ENCODE results near the gene NIN.

- TF ChIP-seq CREB5 (CRISPR knock-in tag; IDR thresholded peaks at IDR 0.05; ENCODE audit: low read depth) (no peak), PATZ1 (CRISPR knock-in tag; IDR thresholded peaks at IDR 0.05; ENCODE audit: borderline replicate concordance) (no peak), GLIS3 (CRISPR knock-in tag; IDR thresholded peaks at IDR 0.05) (no peak), RARB (CRISPR knock-in tag; IDR thresholded peaks at IDR 0.05) (no peak), POU6F1 (CRISPR knock-in tag; IDR thresholded peaks at IDR 0.05; ENCODE audit: borderline replicate concordance, low read depth) (no peak), ARNTL (CRISPR knock-in tag; IDR thresholded peaks at IDR 0.05; ENCODE audit: borderline replicate concordance, low read depth) (no peak), CSDC2 (CRISPR knock-in tag; IDR thresholded peaks at IDR 0.05) (no peak), ZNF8 (CRISPR knock-in tag; IDR thresholded peaks at IDR 0.05) (no peak), ISL1 (CRISPR knock-in tag; IDR thresholded peaks at IDR 0.05) (no peak), TSHZ2 (CRISPR knock-in tag; IDR thresholded peaks at IDR 0.05) (no peak), CSRNP3 (CRISPR knock-in tag; IDR thresholded peaks at IDR 0.05) (no peak), ZFP30 (CRISPR knock-in tag; IDR thresholded peaks at IDR 0.05) (no peak)
These were observed 56.3 kb downstream of the NIN start for GRCh38 chr14:50774542-50775267.

Measured in SK-N-SH treated with all-trans-retinoic acid at 6 μM for 48 hours (cell line).